GM19455 (cell line): ENCODE results near the gene XPNPEP1.

Experiments
- ATAC-seq: cut with Tn5 transposase; IDR thresholded peaks from one replicate; pipeline ENCODE4 v1.9.1; 2021; ENCODE audit not compliant: unreplicated experiment

The XPNPEP1 gene

DNA sequence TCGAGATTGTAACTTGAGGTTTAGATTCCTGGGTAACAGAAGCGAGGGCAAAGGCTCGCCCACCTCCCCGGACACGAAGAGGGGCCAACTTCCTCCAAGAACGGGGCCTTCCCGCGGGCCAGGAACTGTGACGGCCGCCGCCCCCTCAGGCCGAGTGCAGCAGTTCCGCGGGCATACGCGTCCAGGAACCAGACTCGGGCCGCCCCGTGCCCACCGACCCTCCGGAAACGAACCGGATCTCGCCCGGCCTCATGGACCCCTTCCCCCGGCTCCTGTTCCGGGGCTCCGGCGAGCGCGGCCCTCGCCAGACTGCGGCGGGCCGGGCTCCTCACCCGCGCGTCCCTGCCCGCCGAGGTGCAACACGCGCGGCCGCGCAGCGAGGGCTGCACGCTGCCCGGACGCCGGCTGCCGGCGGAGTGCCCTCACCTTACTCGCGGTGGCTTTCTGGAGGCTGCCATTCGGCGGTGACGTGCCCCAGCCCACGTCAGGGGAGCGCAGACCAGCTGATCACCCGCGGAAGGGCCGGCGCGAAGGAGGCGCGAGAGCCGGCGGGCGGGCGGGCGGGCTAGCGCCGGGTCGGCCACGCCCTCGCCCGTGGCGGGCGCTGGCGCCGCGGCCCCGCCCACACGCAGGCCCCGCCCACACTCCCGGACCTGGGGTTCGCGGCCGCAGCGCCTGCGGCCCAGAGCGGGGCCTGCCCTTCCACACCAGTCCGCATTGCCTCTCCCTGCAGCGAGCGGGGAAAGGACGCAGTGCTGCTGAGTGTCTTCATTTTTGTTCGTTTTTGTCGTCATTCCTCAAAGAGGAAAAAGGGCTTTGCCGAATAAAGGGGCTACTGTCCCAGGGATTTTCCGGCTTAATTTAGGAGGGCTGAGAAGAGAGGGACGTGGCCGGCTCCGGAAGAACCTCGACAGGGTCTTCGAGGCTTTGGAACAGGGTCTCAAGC is at the start of gene XPNPEP1:
XPNPEP1 (minus strand) TSS at position 536 of the 946 bp plus-strand sequence; CDS start at position 458, 78 bp downstream.
- peak; percentile 94 for ATAC-seq

DNA sequence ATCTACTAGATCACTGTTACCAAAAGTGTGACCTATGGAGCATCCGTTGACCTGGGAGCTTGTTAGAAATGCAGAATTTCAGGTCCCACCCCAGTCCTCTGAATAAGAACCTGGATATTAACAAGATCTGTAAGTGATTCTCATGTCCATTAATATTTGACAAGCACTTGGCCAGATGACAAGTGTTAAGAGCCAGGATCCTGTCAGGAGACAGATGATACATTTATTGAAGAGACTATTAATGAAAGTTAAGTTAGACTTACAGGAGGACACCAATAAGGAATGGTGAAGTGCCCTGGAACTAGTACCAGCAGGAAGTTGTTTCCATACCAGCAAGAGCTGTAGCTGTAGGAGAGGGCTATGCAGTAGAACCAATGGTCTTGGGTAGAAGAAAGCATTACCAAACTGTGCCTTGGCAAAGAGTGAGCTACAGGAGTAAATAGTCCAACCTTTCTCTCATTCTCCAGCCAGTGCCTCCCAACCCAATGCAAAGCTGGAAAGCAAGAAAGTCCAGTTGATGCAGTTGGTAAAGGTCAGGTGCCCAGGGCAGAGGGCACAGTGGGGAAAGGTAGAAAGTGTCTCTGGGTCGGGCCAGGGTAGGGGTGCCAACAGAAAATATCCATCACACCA is 49.2 kb upstream of the XPNPEP1 start:
- no peak for ATAC-seq

DNA sequence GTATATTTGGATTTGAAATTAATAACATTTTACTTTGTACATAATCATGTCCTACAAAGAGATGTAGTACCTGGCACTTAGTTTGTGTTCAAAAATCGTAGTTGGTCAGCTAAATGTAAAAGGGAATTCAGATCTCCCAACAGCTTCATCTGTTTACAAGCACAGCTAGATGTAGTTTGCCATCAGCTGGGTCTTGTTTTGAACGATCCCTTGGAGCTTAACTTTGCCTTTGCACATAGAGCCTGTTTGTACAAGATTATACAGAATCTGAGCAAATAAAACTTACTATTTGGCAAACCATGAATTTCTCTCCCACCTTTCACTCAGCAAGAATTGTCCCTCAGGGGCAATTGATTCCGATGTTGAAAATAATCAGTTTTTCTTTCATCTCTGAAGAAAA is 48.3 kb upstream of the XPNPEP1 start:
- ATAC-seq, result no peak

DNA sequence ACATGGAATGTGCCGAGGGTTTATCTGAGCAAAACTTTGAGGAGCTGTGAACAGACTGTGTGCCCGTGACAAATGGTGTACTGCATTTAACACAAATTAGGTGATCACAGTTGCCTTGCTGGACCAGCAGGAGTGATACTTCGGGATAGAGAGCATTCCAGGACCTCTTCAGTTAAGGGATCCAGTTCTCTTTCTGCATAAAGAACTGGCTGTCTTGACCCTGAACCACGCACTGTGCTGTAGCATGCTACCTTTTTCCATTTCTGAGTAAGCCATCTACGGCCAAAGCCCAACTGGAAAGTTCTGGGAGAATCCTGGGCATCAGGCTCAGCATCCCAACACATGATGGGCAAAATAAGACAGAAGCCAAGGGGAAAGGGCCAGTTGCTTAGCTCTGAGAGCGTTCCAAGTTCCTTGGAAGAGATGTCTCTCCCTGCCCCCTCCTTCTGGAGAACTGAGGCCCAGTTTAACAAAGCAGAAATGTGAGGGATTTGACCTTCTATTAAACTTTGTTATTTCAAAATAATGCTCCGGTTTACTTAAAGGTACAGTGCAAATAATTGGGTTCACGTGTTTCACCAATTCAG is 46.5 kb upstream of the XPNPEP1 start:
- no peak for ATAC-seq

DNA sequence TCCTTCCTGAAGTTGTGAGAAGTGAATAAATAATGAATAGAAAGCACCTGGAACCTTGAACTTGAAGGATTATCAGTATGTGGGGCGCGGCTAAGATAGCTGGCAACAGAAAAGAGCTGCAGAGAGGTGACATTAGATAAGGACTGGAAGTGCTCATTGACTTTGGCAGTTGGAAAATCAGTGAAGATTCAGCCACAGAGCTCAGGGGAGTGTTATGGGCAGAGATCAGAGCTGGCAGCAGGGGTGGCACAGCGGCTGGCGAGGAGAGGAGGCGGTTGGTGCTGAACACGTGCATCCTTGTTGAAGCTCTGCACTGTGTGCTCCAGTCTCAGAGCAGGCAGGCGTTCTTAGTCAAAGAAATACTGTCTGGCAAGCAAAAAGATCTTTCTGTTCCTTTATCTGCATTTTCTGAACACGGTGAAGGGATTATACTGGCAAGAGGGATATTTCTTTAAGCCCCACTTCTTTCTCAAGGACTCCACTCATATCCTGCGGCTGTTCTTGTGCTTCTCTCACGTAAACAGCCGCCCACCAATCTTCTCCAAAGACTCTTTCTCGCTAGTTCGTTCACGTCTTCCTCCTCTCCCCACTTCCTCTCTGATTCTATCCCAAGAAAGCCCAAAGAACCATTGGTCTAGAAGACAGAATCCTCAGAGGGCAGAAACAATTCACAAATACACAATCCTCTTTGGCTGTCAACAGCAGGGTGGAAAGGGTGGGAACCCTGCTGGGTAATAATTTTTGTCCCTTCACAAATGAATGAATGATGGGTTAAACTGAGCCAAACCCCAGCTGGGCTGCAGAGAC is 45.8 kb upstream of the XPNPEP1 start:
- no peak for ATAC-seq

DNA sequence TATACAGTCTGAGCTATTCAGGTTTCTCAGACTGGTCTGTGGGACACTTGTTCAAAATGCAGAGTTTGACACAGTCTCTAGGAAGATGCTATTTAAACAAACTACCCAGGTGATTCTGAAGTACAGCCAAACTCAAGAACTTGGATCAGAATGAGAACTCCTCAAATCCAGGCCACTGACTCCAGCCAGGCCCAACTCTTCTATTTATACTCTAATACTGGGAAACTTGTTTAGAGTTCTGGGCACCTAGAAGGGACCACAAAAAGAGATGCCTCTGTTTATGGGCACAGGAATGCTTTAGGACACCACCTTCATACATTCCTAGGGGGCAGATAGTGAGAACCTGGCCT is 44.4 kb upstream of the XPNPEP1 start:
- no peak for ATAC-seq

DNA sequence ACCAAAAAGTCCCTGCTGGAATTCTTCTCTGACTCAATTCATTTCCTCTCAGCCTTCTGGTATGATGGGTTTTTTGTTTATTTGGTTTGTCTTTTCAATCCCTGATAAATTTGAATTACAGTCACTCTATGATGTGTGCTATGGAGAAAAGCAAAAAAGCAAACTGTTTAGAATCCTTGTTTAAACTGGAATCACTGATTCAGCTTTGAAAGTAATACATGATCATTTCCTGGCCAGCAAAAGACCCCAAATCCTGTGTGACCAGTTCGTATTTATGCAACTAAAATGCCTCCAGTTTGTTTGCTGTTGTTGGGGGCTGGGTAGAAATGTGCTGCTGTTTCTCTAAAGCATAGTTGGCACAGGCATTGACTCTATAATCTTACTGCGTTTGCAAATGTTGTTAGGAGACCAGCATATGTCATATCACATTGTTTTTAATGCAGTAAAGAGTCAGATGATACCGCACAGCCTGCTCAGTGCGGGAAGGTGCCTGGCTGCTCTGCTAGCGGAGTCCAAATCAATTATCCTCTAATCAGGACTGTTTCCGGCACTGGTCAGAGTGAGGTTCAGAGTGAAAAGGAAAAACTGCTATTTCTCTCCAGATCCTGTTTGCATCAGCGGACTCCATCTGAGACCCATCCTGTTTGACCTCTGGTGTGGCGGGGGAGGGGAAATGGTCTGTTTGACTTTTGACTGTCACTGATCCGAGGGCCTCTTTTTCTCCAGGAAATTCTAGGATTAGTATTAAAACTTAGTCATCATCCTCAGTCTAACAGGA is 43.8 kb upstream of the XPNPEP1 start:
- no peak for ATAC-seq

DNA sequence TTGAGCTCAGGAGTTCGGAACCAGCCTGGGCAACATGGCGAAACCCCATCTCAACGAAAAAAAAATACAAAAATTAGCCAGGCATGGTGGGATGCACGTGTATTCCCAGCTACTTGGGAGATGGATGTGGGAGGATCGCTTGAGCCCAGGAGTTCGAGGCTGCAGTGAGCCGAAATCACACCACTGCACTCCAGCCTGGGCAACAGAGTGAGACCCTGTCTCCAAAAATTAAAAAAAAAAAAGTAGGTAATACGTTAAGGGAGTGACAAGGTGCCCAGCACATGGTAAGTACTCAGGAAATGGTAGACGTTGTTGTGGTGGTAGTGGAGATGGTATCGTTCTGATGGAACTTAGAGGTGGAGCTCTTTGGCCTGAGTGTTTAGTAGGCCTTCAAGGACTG is 41.0 kb upstream of the XPNPEP1 start:
- no peak for ATAC-seq

DNA sequence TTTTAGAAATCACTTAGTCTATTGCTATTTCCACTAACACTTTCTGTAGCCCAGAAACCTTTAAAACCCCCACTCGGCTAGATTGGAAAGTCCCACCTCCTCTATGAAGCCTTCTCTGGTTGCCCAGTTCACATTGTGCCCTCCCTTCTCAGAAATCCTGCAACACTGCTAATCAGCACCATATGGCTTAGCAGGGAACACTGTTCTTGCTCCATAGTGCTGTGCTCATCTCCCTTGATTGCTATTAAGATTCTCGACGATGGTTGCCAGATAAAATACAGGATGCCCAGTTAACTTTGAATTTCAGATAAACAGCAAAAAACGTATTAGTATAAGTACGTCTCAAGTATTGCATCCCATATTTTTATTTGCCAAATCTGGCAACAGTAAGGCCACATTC is 40.1 kb upstream of the XPNPEP1 start:
- no peak for ATAC-seq

DNA sequence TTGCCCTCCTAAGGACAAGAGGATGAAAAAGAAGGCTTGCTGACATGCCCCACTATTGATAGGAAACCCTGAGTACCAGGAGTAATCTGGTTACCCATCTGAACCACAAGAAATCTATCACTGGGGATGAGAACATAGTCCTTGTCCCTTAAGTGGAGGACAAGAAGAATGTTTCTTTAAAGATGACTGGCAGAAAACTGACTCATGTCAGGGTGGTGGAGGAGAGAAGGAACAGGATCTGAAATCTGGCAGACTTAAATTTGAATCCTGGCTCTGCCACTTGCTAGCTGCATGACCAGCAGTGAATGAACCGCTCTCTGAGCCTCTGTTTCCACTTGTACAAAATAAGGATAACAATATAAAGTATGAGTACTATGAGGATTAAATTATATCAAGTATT is 38.9 kb upstream of the XPNPEP1 start:
- no peak for ATAC-seq

DNA sequence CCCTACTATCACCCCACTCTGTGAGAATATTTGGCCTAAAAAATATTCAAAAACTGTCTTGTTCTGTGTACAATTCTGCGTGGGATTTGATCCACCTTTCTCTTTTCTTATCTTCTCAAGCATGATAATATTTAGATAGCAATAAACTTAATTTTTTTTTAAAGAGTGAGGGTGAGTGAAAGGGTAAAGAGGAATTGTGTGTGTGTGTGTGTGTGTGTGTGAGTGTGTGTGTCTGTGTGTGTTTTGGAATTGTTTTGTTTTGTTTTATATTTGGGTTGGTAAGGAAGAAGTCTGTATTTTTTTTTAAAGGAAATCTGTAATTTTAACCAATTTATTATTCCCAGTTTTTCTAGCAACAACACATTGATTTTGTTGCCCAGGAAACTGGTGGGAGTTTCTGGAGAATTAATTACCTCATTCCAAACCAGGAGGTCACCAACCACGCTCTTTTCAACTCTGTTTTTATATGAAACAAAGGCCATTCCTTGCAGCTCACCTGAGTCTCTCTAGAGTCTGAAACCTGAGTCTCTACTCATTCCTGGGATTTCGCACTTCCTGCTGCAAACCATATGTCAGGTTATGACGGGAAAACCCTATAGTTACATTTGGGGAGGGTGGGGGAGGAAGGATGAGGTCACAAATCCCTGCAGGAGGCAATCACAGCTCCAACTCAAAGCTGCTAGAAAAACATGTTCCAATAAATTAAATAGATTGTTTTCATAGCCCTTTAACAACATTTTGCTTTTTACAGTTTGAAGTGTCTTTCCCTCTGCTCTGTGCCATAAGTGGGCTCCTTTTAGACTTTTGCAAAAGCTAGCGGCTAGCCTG is 38.1 kb upstream of the XPNPEP1 start:
- ATAC-seq, result no peak

DNA sequence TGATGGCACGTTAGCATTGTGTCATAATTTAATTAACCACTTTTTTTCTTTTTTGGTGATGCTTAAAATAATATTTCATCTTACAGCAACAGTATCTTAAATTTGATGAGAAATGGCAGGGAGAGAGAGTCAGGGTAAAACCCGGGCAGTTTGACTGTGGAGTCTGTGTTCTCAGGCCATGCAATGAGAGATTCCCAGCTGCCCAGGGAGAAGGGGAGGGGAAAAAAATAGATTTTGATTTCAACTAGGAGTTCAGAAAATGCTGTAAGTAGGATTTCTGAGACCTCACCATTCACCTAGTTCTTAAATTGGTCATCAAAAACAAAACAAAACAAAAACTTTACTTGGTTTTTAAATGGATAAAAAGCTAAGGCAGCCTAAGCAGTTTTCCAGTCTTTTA is 37.4 kb upstream of the XPNPEP1 start:
- no peak for ATAC-seq

DNA sequence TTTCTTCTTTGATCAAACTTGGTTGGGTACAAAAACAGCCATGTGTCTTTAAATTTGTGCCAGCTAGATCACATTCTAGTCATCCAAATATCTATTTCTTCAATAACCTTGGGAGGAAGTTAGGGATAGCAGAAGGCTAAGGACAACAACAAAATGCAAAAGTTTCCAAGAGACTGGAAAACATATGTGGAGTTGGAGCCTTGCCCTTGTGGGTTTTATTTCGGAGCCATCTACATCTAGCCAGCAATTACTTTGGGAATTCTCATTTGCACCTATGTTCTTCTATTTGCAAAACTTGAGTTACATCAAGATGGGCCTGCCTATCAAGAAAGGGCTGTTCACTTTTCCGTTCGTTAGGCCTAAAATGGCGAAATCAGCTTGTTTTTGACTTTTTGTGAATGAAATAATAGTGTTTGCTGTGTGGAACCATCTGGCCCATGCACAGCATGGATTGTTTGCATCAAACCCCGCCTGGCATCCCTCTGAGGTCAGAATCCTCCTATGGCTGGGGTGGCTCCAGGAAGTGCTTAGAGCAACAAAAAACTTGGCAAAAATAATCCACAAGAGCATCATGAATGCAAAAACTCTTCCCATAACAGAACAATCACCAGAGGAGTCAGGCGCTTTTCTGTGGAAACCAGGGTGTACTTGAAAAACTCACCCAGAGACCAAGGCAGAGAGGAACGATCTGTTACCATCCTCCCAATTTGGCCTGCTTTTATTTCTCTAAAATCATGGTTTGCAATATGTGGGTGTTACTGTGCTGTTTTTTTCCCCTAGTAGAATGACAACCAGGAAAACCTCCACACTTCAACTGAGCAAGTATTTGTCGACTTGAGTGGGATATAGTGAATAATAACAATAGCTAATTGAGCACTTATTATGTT is 36.2 kb upstream of the XPNPEP1 start:
- no peak for ATAC-seq

DNA sequence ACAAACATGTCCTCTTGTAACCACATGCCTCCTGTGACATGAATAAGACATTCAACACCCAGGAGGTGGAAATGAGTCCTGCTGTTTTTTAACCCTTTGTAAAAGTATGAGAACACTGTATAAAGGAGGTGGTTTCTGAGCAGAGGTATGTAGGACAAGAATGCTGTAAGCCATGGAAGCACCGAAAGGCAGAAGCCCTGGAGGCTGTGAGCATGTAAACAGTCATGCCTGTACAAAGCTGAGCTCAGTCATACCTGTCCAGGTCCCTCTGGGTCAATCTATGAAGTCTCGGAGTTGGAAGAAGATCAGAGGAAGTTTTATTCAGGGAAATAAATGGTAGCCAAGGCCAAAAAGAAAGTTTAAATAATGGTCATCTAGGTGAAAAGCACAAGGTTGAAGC is 34.7 kb upstream of the XPNPEP1 start:
- no peak for ATAC-seq

DNA sequence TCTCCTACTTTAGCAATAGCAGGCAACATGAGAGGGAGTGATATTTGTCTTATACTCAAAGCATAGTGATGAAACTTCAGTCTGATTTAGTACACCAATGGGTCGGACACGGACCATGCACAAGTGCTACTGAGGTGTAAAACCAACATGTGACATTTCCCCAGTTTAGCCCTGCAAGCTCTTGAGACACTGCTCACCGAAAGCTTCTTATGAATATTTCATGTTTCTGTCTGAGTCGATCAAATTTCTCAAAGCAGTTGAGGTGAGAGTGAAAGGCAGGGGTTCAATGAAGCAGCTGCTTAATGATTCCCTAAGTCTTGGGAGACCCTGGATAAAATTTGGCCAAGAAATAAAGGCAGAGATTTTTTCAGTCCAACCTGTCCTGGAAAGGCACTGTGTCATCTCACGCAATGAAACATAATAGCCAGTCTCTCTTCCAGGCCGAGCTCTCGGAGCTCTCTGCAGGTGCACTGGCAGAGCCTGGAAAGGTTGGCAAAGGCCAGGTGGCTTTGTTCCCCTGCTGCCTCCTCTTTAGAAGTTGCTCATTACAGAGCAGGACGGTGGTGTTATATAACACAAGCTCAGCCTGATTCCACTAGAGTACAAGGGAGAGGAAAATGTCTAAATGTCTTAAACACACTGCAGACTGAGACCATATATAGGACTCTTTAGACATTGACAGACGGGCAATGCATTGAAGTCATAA is 33.9 kb upstream of the XPNPEP1 start:
- ATAC-seq, result peak; percentile 93

DNA sequence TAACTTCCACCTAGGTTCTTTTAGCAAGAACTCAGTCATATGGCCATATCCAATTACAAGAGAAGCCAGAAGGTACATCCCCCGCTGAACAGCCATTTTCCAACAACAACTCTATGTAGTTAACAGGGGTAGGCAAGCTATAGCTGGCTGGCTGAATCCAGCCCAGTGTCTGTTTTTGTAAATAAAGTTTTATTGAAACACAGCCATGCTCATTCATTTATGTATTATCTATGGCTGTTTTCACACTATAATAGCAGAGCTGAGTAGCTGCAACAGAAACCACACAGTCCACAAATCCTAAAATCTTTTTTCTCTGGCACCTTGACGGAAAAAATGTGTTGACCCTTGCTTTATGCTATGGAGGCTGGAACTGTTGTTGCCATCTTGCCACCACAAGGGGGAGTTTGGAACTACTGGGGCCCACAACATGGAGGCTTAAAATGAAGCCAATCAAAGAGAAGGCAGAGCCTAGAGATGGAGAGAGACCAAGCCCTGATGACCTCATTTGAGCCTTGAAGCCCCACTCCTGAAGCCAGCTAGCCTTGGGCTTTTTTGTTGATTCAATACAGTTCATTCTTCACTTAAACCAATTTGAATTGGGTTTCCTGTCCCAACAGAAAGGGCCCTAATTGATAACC is 33.3 kb upstream of the XPNPEP1 start:
- ATAC-seq, result peak; percentile 75

DNA sequence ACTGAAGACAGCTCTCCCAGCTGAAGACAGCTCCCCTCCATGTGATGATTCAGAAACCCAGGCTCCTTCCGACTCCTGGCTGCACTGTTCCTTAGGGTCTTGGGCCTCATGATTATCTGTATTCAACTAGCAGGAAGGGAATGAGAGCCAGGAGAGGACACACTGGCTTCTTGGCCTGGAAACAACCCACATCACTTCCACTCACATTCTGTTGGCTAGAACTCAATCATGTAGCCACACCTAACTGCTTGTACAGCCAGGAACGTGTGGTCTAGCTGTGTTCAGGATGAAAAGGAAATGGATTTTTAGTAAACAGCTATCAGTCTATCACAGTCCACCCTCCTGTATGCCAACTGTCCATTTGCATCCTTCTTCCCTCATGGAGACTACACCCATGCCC is 30.5 kb upstream of the XPNPEP1 start:
- no peak for ATAC-seq

DNA sequence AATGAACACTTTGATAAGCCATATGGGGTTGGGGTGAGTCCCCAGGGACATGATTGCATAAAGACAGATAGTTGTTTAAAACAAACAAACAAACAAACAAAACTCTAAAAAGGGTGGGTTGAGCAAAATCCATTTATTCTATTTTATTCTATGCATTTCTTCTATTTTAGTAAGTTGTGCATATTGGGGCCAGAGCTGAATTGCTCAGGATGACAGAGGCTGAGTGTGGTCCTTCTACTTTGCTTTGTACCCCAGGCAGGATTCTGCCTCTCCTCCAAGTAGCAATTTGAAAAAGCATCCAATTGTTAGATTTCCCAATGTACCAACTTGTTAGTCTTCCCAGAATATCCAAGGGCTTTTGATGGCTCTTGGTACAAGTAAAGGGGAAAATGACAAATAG is 29.2 kb upstream of the XPNPEP1 start:
- no peak for ATAC-seq
